Osteoblast (primary cell): Measurements from ENCODE around the gene CD9. TPM values are rescaled to one million over a fixed set of nuclear protein-coding genes. Genes with fewer than 3 reads are reported as not detected.

Experiments used
- DNase-seq: peaks from one replicate; pipeline ENCODE4 v3.0.0; 2011; ENCODE audit warnings: low spot score, mixed read lengths; ENCODE audit not compliant: insufficient read length; ENCODE audit errors: missing footprints
- H2AFZ ChIP-seq: 2 replicates; pipeline ENCODE4 v1.6.0; 2011; ENCODE audit warnings: mild to moderate bottlenecking, low read length
- H3K27ac ChIP-seq: 2 replicates; pipeline ENCODE4 v1.5.1; 2011; ENCODE audit warnings: mild to moderate bottlenecking, low read depth, low read length, moderate library complexity
- H3K27me3 ChIP-seq: 2 replicates; pipeline ENCODE4 v1.6.0; 2012; ENCODE audit warnings: mild to moderate bottlenecking, control low read depth, inconsistent platforms, low read length, moderate library complexity; ENCODE audit not compliant: insufficient read depth
- H3K36me3 ChIP-seq: 2 replicates; pipeline ENCODE4 v1.5.1; 2011; ENCODE audit warnings: mild to moderate bottlenecking, low read length, control low read depth, moderate library complexity; ENCODE audit not compliant: insufficient read depth
- H3K4me1 ChIP-seq: 2 replicates; pipeline ENCODE4 v1.5.1; 2011; ENCODE audit warnings: mild to moderate bottlenecking, low read length, control low read depth, moderate library complexity; ENCODE audit not compliant: insufficient read depth
- H3K4me2 ChIP-seq: 2 replicates; pipeline ENCODE4 v1.6.0; 2011; ENCODE audit warnings: mild to moderate bottlenecking, low read length; ENCODE audit not compliant: insufficient read depth
- H3K4me3 ChIP-seq: fragments of 200-600 bp; sonication (generic); 3 replicates; pipeline ENCODE4 v1.5.1; 2012; ENCODE audit warnings: mild to moderate bottlenecking, low read length, inconsistent platforms; ENCODE audit not compliant: insufficient read depth
- H3K79me2 ChIP-seq: 2 replicates; pipeline ENCODE4 v1.6.0; 2012; ENCODE audit warnings: mild to moderate bottlenecking, low read length, control low read depth, inconsistent platforms; ENCODE audit not compliant: insufficient read depth
- H3K9me3 ChIP-seq: 2 replicates; pipeline ENCODE4 v1.5.1; 2011; ENCODE audit warnings: low read depth, low read length, control low read depth
- H4K20me1 ChIP-seq: 2 replicates; pipeline ENCODE4 v1.6.0; 2012; ENCODE audit warnings: mild to moderate bottlenecking, low read length, control low read depth; ENCODE audit not compliant: insufficient read depth
- total RNA-seq: library from RNA; depleted of rRNA; stranded (reverse); fragments of >200 nt; gene quantifications from 2 replicates; pipeline ENCODE4 v1.2.3, GENCODE V29; 2012
- TF ChIP-seq, protein P1 (sequence below): IDR thresholded peaks from 2 replicates; pipeline ENCODE4 v1.5.1; 2011; ENCODE audit warnings: mild to moderate bottlenecking, low read depth, low read length, moderate library complexity; ENCODE audit errors: extremely low read depth

Gene CD9
- total RNA-seq, 1 donor, result 34.4 TPM

DNA sequence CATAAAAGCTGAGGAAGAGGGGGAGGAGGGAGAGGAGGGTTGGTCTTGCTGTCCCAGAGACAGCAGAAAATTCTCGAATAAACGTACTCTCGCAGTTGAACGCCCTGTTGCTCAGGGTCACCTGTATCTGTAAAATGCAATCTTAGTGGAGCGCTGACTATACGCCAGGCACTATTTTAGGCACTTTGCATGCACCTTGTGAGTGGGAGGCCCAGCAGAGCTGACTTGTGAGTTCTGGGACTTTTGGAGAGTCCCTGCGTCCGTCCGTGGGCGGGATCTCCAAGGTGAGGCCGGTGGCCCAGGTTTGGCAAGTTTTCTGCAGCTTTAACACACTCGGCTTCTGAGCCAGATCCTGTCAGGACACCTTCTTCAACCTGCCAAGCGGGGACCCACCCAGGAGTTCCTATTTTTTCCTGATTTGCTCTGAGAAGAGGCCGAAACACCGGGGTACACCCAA is 77.8 kb downstream of the CD9 start:
- H3K9me3 ChIP-seq, result no peaks in the 10 kb centered on the region
- DNase-seq, result no peak
- H3K79me2 ChIP-seq, result no peaks in the 10 kb centered on the region
- H2AFZ ChIP-seq, result peak overlapping the region; percentile 87
- no peaks in the 10 kb centered on the region for H3K36me3 ChIP-seq
- peaks cover 31% of the 10 kb centered on the region for H3K4me1 ChIP-seq
- H3K4me2 ChIP-seq, result peak overlapping the region; percentile 79
- no peaks in the 10 kb centered on the region for H4K20me1 ChIP-seq
- H3K27me3 ChIP-seq, result peaks cover under 1% of the 10 kb centered on the region
- TF ChIP-seq, protein P1, sequence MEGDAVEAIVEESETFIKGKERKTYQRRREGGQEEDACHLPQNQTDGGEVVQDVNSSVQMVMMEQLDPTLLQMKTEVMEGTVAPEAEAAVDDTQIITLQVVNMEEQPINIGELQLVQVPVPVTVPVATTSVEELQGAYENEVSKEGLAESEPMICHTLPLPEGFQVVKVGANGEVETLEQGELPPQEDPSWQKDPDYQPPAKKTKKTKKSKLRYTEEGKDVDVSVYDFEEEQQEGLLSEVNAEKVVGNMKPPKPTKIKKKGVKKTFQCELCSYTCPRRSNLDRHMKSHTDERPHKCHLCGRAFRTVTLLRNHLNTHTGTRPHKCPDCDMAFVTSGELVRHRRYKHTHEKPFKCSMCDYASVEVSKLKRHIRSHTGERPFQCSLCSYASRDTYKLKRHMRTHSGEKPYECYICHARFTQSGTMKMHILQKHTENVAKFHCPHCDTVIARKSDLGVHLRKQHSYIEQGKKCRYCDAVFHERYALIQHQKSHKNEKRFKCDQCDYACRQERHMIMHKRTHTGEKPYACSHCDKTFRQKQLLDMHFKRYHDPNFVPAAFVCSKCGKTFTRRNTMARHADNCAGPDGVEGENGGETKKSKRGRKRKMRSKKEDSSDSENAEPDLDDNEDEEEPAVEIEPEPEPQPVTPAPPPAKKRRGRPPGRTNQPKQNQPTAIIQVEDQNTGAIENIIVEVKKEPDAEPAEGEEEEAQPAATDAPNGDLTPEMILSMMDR, result no peak
- H3K27ac ChIP-seq, result peak overlapping the region; percentile 52
- H3K4me3 ChIP-seq, result peak overlapping the region; percentile 71

DNA sequence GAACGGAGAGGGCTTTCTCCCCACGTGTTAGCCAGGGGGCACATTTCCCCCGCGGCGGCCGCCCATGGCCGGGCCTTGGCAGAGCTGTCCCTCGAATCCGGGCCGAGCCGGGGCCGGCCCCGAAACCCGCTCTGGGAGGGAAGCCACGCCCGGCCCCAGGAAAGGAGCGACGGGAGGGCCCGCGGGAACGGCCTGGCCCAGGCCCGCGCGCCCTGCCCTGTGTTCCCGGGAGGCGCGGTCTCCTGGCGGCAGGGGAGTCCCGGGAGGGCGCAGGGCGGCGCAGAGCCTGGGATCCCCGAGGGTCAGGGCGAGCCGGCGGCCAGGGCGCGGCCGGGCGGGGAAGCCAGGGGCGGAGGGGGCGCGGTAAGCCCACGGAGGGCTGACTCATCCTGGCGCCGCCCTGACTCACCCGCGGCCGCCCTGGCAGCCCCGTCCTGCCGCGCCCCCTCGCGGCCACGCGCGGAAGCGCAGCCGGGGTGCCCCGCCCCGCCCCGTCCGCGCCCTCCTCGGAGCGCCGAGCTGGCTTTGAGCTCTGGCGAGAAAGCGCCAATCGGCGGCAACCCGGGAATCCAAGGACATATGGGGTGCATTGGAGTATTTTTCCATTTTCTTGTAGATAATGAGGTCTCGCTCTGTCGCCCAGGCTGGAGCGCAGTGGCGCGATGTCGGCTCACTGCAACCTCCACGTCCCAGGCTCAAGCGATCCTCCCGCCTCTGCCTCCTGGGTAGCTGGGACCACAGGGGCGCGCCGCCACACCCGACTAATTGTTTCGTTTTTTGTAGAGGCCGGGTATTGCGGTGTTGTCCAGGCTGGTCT is 78.4 kb downstream of the CD9 start:
- Histone ChIP-seq H3K27ac (peak overlapping the region; percentile 52), H3K4me3 (peak overlapping the region; percentile 71), H2AFZ (peak overlapping the region; percentile 87), H3K27me3 (no peaks in the 10 kb centered on the region), H3K4me1 (peaks cover 31% of the 10 kb centered on the region), H3K9me3 (no peaks in the 10 kb centered on the region), H3K36me3 (no peaks in the 10 kb centered on the region), H3K79me2 (no peaks in the 10 kb centered on the region), H3K4me2 (peak overlapping the region; percentile 79), H4K20me1 (no peaks in the 10 kb centered on the region)
- peak; percentile 99 for DNase-seq
- TF ChIP-seq, protein P1, result peak; percentile 50

DNA sequence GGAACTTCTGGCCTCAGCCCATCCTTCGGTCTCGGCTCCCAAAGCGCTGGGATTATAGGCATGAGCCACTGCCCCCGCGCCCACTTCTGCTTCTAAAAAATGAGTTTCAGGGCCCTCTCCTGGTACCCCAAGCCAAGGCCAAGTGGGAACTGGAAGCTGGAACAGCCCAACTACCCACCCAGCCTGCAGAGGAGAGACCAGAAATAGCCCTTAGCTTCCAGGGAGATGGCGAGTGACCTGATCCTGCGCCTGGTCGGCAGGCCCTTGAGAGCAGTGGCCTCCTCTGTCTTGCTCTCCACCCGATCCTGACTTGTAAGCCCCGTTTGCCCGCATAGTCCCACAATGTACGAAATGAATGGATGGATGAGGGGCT is 79.0 kb downstream of the CD9 start:
- Histone ChIP-seq H3K4me2 (peak overlapping the region; percentile 79), H3K4me3 (no peak overlapping the region), H3K9me3 (no peaks in the 10 kb centered on the region), H3K27ac (peak overlapping the region; percentile 63), H3K79me2 (no peaks in the 10 kb centered on the region), H2AFZ (no peak overlapping the region), H3K27me3 (no peaks in the 10 kb centered on the region), H3K4me1 (peaks cover 31% of the 10 kb centered on the region), H3K36me3 (no peaks in the 10 kb centered on the region), H4K20me1 (no peaks in the 10 kb centered on the region)
- peak; percentile 13 for DNase-seq
- TF ChIP-seq, protein P1, result no peak

DNA sequence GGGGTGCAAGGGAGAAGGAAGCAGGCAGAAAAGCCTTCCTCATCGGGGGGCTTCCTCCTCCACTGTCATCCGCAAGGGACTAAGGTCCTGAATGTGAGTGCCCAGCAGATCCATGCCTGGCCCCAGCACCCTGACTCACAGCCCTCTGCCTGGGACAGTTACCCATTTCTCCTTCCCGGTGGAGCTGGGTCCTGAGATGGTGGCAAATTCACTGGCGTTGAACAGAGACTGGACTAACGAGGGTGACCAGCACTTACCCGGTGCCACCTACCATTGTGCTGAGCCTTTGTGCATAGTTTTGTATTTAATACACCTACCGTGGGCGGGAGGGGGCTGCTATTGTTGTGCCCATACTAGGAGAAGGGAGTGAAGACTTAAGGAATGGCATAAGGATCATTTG is 79.4 kb downstream of the CD9 start:
- no peaks in the 10 kb centered on the region for H4K20me1 ChIP-seq
- H3K9me3 ChIP-seq, result no peaks in the 10 kb centered on the region
- no peaks in the 10 kb centered on the region for H3K27me3 ChIP-seq
- no peaks in the 10 kb centered on the region for H3K36me3 ChIP-seq
- peaks cover 31% of the 10 kb centered on the region for H3K4me1 ChIP-seq
- TF ChIP-seq, protein P1, result no peak
- peak overlapping the region; percentile 67 for H3K4me2 ChIP-seq
- H2AFZ ChIP-seq, result no peak overlapping the region
- H3K4me3 ChIP-seq, result no peak overlapping the region
- peak overlapping the region; percentile 63 for H3K27ac ChIP-seq
- DNase-seq, result peak; percentile 73
- no peaks in the 10 kb centered on the region for H3K79me2 ChIP-seq
